Progenitor cell of endocrine pancreas (in vitro differentiated cells): ENCODE measurements around the gene SMOC2. TPM values are rescaled to one million over a fixed set of nuclear protein-coding genes. Genes with fewer than 3 reads are reported as not detected.

ENCODE experiments used
- DNase-seq: peaks from one replicate; pipeline ENCODE4 v3.0.0; 2021; ENCODE audit warnings: low spot score; ENCODE audit not compliant: unreplicated experiment
- H3K27ac Mint-ChIP-seq: 2 replicates; pipeline ENCODE4 v1.8.0; 2021; ENCODE audit warnings: mild to moderate bottlenecking, moderate library complexity, mixed read lengths
- H3K27me3 Mint-ChIP-seq: 2 replicates; pipeline ENCODE4 v1.8.0; 2021; ENCODE audit warnings: mixed read lengths
- H3K36me3 Mint-ChIP-seq: 2 replicates; pipeline ENCODE4 v1.8.0; 2022; ENCODE audit warnings: mixed read lengths; ENCODE audit not compliant: insufficient read depth
- H3K4me1 Mint-ChIP-seq: 2 replicates; pipeline ENCODE4 v1.8.0; 2021; ENCODE audit warnings: low read depth, mixed read lengths
- H3K4me3 Mint-ChIP-seq: 2 replicates; pipeline ENCODE4 v1.8.0; 2021; ENCODE audit warnings: low read depth, mild to moderate bottlenecking, moderate library complexity, mixed read lengths
- H3K9me3 Mint-ChIP-seq: 2 replicates; pipeline ENCODE4 v1.8.0; 2021; ENCODE audit warnings: low read depth, mixed read lengths
- CTCF ChIP-seq: fragments of 200-600 bp; sonication (generic); IDR thresholded peaks from one replicate; pipeline ENCODE4 v1.5.0; 2021; ENCODE audit warnings: antibody characterized with exemption, mild to moderate bottlenecking; ENCODE audit not compliant: unreplicated experiment
- total RNA-seq: library from RNA; stranded (reverse); gene quantifications from 2 replicates; pipeline ENCODE4 v1.2.1, GENCODE V29; 2021

SMOC2 gene
- total RNA-seq, 1 donor from 2014 or later: 5.9 TPM

- Mint-ChIP-seq H3K4me1 (peaks cover 3% of the 10 kb centered on the region), H3K9me3 (no peaks in the 10 kb centered on the region), H3K27ac (no peak overlapping the region), H3K36me3 (no peaks in the 10 kb centered on the region), H3K27me3 (peaks cover 21% of the 10 kb centered on the region), H3K4me3 (no peak overlapping the region)
- no peak for TF ChIP-seq CTCF
- DNase-seq: no peak
Observed at GRCh38 chr6:168582571-168582981, 141.6 kb downstream of the SMOC2 start.

DNA sequence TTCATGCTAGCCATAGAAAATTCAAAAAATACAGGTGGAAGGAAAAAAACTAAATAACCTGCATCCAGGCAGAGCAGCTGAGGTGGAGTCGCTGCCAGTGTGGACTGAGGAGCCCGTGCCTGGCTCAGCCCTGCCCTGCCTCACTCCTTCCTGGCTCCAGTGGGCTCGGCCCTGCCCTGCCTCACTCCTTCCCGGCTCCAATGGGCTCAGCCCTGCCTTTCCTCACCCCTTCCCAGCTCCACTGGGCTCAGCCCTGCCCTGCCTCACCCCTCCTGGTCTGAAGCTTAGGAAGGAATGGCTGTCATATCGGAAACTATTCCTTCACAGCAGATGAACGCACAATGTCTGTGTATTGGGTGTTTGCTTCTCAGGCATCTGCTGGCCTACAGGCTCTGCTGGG is 142.1 kb downstream of the SMOC2 start:
- Mint-ChIP-seq H3K4me1 (peaks cover 3% of the 10 kb centered on the region), H3K9me3 (no peaks in the 10 kb centered on the region), H3K4me3 (no peak overlapping the region), H3K36me3 (no peaks in the 10 kb centered on the region), H3K27ac (no peak overlapping the region), H3K27me3 (peaks cover 19% of the 10 kb centered on the region)
- no peak for DNase-seq
- TF ChIP-seq CTCF: no peak

- H3K9me3 Mint-ChIP-seq: no peaks in the 10 kb centered on the region
- no peak overlapping the region for H3K27ac Mint-ChIP-seq
- peaks cover 3% of the 10 kb centered on the region for H3K4me1 Mint-ChIP-seq
- no peak for DNase-seq
- TF ChIP-seq CTCF: no peak
- no peaks in the 10 kb centered on the region for H3K36me3 Mint-ChIP-seq
- peaks cover 12% of the 10 kb centered on the region for H3K27me3 Mint-ChIP-seq
- H3K4me3 Mint-ChIP-seq: no peak overlapping the region
Observed at GRCh38 chr6:168583821-168584220, 142.8 kb downstream of the SMOC2 start.

DNA sequence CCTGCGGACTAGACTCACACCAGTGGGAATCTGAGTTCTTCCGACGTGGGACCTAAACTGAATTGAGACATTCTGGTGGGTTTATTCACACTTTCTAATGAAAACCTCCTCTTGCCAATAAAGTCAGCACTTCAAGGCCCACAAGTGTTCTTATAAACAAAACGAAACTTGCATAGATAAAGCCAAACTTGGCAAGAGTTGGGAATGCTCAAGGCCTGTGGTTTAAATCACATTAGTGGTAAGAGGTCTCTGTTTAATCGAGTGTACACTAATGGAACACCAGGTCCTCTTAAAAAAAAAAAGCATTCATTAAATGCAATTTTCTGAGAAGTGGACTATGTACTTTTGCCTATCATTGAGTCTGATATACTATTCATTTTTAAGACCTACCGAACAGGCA is 143.3 kb downstream of the SMOC2 start:
- DNase-seq: no peak
- no peak for TF ChIP-seq CTCF
- no peak overlapping the region for H3K27ac Mint-ChIP-seq
- no peak overlapping the region for H3K4me3 Mint-ChIP-seq
- peaks cover 12% of the 10 kb centered on the region for H3K27me3 Mint-ChIP-seq
- no peaks in the 10 kb centered on the region for H3K9me3 Mint-ChIP-seq
- H3K4me1 Mint-ChIP-seq: peaks cover 3% of the 10 kb centered on the region
- no peaks in the 10 kb centered on the region for H3K36me3 Mint-ChIP-seq

- H3K27me3 Mint-ChIP-seq: peaks cover 11% of the 10 kb centered on the region
- H3K27ac Mint-ChIP-seq: no peak overlapping the region
- H3K36me3 Mint-ChIP-seq: no peaks in the 10 kb centered on the region
- H3K9me3 Mint-ChIP-seq: no peaks in the 10 kb centered on the region
- peaks cover 3% of the 10 kb centered on the region for H3K4me1 Mint-ChIP-seq
- DNase-seq: no peak
- TF ChIP-seq CTCF: no peak
- no peak overlapping the region for H3K4me3 Mint-ChIP-seq
Observed at GRCh38 chr6:168584671-168585070, 143.7 kb downstream of the SMOC2 start.
